Stimulated activated CD4-positive, alpha-beta T cell treated with anti-CD3 and anti-CD28 coated beads, Interleukin-12 subunit alpha, Interleukin-12 subunit beta, amount 100 ng/mL, for 48 hours (primary cell): Measurements from ENCODE around the gene DPF3.
"Not testable (repeated sequence)": the region's sequence is repeated elsewhere in the genome, so short reads cannot be mapped to it uniquely, and the experiment has no call there.

Experiments
- DNase-seq, 3 donors: peaks; one replicate each; pipeline ENCODE4 v3.0.0-alpha.2; 2020; ENCODE audit warnings: low read depth in 2 of 3, low spot score in 1 of 3

Gene DPF3

GRCh38 chr14:72776701-72777261 lies 117.1 kb downstream of the DPF3 start:
- DNase-seq = no peak

- no peak for DNase-seq
Measured at GRCh38 chr14:72775923-72776554, 117.9 kb downstream of the DPF3 start.

GRCh38 chr14:72774894-72775620 lies 118.8 kb downstream of the DPF3 start:
- DNase-seq = no peak

GRCh38 chr14:72774141-72774540 lies 119.8 kb downstream of the DPF3 start:
- DNase-seq = no peak

GRCh38 chr14:72771561-72771960 lies 122.3 kb downstream of the DPF3 start:
- DNase-seq = no peak

GRCh38 chr14:72766296-72766695 lies 127.6 kb downstream of the DPF3 start:
- DNase-seq = no peak

- no peak for DNase-seq
Measured at GRCh38 chr14:72763892-72764291, 130.0 kb downstream of the DPF3 start.

GRCh38 chr14:72759670-72760069 lies 134.2 kb downstream of the DPF3 start:
- no peak for DNase-seq

GRCh38 chr14:72758993-72759392 lies 134.9 kb downstream of the DPF3 start:
- DNase-seq = no peak

GRCh38 chr14:72758420-72758819 lies 135.5 kb downstream of the DPF3 start:
- no peak for DNase-seq

- no peak for DNase-seq
Measured at GRCh38 chr14:72756967-72757366, 136.9 kb downstream of the DPF3 start.

- no peak for DNase-seq
Measured at GRCh38 chr14:72755766-72756165, 138.1 kb downstream of the DPF3 start.

GRCh38 chr14:72754949-72755348 lies 139.0 kb downstream of the DPF3 start:
- no peak for DNase-seq

- DNase-seq = no peak
Measured at GRCh38 chr14:72753879-72754400, 140.0 kb downstream of the DPF3 start.

- no peak for DNase-seq
Measured at GRCh38 chr14:72753044-72753710, 140.7 kb downstream of the DPF3 start.

GRCh38 chr14:72752034-72752412 lies 141.9 kb downstream of the DPF3 start:
- DNase-seq = no peak

GRCh38 chr14:72751276-72752033 lies 142.4 kb downstream of the DPF3 start:
- no peak for DNase-seq

- not testable (repeated sequence) for DNase-seq
Measured at GRCh38 chr14:72748921-72749320, 145.0 kb downstream of the DPF3 start.

- DNase-seq = no peak
Measured at GRCh38 chr14:72747652-72748051, 146.2 kb downstream of the DPF3 start.

- no peak for DNase-seq
Measured at GRCh38 chr14:72745991-72746980, 147.6 kb downstream of the DPF3 start.
